HepG2 (cell line): ENCODE measurements around the gene MINDY3. TPM values are rescaled to one million over a fixed set of nuclear protein-coding genes. Genes with fewer than 3 reads are reported as not detected.

Experiments used
- EHMT2 ChIP-seq: fragments of 200-600 bp; sonication (generic); IDR thresholded peaks from 2 replicates; pipeline ENCODE4 v1.7.0; 2017; ENCODE audit warnings: antibody characterized with exemption, low read depth, low read length, borderline replicate concordance
- GFI1 ChIP-seq: sonication (generic); formaldehyde crosslinking; IDR thresholded peaks from 2 replicates; pipeline ENCODE4 v1.5.0; 2020; ENCODE audit warnings: missing genetic modification reagents, mild to moderate bottlenecking, borderline replicate concordance
- NR2F2 ChIP-seq: IDR thresholded peaks from 2 replicates; pipeline ENCODE4 v1.6.1; 2012; ENCODE audit warnings: low read depth, inconsistent platforms, borderline replicate concordance
- POLR2AphosphoS5 ChIP-seq: IDR thresholded peaks from 2 replicates; pipeline ENCODE4 v1.6.1; 2012; ENCODE audit warnings: low read depth, low read length
- RCOR2 ChIP-seq: IDR thresholded peaks from 2 replicates; pipeline ENCODE4 v1.6.1; 2016; ENCODE audit warnings: missing biosample characterization, missing genetic modification reagents
- SETDB1 ChIP-seq: sonication (generic); formaldehyde crosslinking; IDR thresholded peaks from 2 replicates; pipeline ENCODE4 v1.5.1; 2020; ENCODE audit warnings: missing genetic modification reagents, mild to moderate bottlenecking, borderline replicate concordance
- SYNCRIP ChIP-seq: fragments of 200-400 bp; formaldehyde crosslinking; IDR thresholded peaks from 2 replicates; pipeline ENCODE4 v1.6.1; 2018; ENCODE audit warnings: mild to moderate bottlenecking, low read depth, low read length; ENCODE audit not compliant: insufficient read depth
- TRIM24 ChIP-seq: sonication (generic); formaldehyde crosslinking; IDR thresholded peaks from 2 replicates; pipeline ENCODE4 v1.8.0; 2022; ENCODE audit warnings: mild to moderate bottlenecking, missing genetic modification reagents
- ZBTB43 ChIP-seq: sonication (generic); formaldehyde crosslinking; conservative IDR thresholded peaks from 2 replicates; pipeline ENCODE4 v1.4.0; 2020; ENCODE audit warnings: missing genetic modification reagents
- ZNF234 ChIP-seq: sonication (generic); formaldehyde crosslinking; conservative IDR thresholded peaks from 2 replicates; pipeline ENCODE4 v1.5.1; 2020; ENCODE audit warnings: mild to moderate bottlenecking, missing genetic modification reagents
- ZNF280B ChIP-seq: sonication (generic); formaldehyde crosslinking; IDR thresholded peaks from 2 replicates; pipeline ENCODE4 v1.5.0; 2020; ENCODE audit warnings: missing genetic modification reagents, mild to moderate bottlenecking, borderline replicate concordance
- ZNF30 ChIP-seq: sonication (generic); formaldehyde crosslinking; IDR thresholded peaks from 2 replicates; pipeline ENCODE4 v1.5.0; 2020; ENCODE audit warnings: mild to moderate bottlenecking, missing genetic modification reagents
- ZNF564 ChIP-seq: sonication (generic); formaldehyde crosslinking; IDR thresholded peaks from 2 replicates; pipeline ENCODE4 v1.8.1; 2023; ENCODE audit warnings: mild to moderate bottlenecking, missing genetic modification reagents
- ZNF775 ChIP-seq: sonication (generic); formaldehyde crosslinking; IDR thresholded peaks from 2 replicates; pipeline ENCODE4 v1.4.0; 2020; ENCODE audit warnings: missing genetic modification reagents, mild to moderate bottlenecking, moderate library complexity, borderline replicate concordance
- polyA plus RNA-seq, 8 experiments: library from polyadenylated mRNA; depleted of rRNA in 3 of 8; stranded (reverse) in 7 of 8; unstranded in 1 of 8; fragments of >200 nt; fragmentation: Illumina TruSeq in 4 of 8; extraction: Trizol in 4 of 8; gene quantifications; 2 replicates each; pipeline versions ENCODE4 v1.2.1 to v1.2.3, GENCODE V29; 2011 to 2016; ENCODE audit warnings: low read depth in 4 of 8, missing spikeins in 1 of 8, mixed read lengths in 1 of 8; ENCODE audit not compliant: insufficient read depth in 1 of 8
- total RNA-seq, 5 experiments: library from RNA; depleted of rRNA; stranded (reverse); fragments of >200 nt; fragmentation: Illumina TruSeq; extraction: Trizol; gene quantifications; 2 replicates each; pipeline ENCODE4 v1.2.3, GENCODE V29; 2016; ENCODE audit warnings: low read depth in 1 of 5
- TF ChIP-seq, protein P1 (sequence below): sonication (generic); formaldehyde crosslinking; IDR thresholded peaks from 2 replicates; pipeline ENCODE4 v1.9.0; 2021; ENCODE audit warnings: mild to moderate bottlenecking, missing genetic modification reagents
- TF ChIP-seq, protein P2 (sequence below): sonication (generic); formaldehyde crosslinking; IDR thresholded peaks from 2 replicates; pipeline ENCODE4 v1.5.1; 2020; ENCODE audit warnings: missing genetic modification reagents, mild to moderate bottlenecking, borderline replicate concordance
- TF ChIP-seq, protein P3 (sequence below): sonication (generic); formaldehyde crosslinking; IDR thresholded peaks from 2 replicates; pipeline ENCODE4 v1.8.1; 2023; ENCODE audit warnings: missing genetic modification reagents, inconsistent platforms, borderline replicate concordance

MINDY3 gene
- total and polyA plus RNA-seq, 2 of the 13 experiments (the other 11 are each of a cell fraction or from before 2014, with no cell fraction given): 6.4 to 17.5 TPM

DNA sequence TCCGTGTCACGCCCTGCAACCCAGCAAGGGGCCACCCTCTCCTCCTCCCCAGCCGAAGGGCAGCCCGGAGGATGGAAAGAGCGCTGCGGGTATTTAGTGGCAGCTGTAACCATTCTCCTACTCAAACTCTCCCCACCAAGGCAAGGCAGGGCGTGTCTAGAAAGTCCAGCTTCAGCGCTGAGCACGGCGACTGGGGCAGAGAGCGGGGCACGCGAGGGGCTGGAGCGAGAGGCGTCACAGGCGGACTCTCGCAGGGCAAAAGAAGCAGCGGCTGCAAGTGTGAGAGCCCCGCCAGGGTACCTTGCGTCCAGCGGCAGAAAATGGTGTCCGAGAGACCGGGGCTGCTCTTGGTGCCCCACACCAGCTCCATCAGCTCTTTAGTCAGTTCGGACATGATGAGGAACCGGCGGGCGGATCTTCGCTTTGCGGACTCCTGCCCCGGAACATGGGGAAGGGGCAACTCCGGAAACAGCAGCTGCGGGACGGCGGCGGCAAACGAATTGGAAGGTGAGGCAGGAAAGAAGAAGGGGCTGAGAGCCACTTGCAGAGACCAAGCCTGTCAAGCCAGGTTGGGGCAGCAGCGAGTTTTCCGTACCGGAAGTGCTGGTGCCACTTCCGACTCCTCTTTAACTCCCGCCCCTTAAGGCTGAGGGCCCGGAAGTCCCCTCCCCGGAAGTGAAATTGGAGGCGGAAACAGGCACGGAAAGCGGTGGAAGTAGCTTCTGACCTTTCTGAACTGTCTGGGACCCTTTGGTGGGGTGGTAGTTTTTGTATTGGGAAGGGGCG lies at the start of gene MINDY3 (continued):
- TF ChIP-seq, protein P1, sequence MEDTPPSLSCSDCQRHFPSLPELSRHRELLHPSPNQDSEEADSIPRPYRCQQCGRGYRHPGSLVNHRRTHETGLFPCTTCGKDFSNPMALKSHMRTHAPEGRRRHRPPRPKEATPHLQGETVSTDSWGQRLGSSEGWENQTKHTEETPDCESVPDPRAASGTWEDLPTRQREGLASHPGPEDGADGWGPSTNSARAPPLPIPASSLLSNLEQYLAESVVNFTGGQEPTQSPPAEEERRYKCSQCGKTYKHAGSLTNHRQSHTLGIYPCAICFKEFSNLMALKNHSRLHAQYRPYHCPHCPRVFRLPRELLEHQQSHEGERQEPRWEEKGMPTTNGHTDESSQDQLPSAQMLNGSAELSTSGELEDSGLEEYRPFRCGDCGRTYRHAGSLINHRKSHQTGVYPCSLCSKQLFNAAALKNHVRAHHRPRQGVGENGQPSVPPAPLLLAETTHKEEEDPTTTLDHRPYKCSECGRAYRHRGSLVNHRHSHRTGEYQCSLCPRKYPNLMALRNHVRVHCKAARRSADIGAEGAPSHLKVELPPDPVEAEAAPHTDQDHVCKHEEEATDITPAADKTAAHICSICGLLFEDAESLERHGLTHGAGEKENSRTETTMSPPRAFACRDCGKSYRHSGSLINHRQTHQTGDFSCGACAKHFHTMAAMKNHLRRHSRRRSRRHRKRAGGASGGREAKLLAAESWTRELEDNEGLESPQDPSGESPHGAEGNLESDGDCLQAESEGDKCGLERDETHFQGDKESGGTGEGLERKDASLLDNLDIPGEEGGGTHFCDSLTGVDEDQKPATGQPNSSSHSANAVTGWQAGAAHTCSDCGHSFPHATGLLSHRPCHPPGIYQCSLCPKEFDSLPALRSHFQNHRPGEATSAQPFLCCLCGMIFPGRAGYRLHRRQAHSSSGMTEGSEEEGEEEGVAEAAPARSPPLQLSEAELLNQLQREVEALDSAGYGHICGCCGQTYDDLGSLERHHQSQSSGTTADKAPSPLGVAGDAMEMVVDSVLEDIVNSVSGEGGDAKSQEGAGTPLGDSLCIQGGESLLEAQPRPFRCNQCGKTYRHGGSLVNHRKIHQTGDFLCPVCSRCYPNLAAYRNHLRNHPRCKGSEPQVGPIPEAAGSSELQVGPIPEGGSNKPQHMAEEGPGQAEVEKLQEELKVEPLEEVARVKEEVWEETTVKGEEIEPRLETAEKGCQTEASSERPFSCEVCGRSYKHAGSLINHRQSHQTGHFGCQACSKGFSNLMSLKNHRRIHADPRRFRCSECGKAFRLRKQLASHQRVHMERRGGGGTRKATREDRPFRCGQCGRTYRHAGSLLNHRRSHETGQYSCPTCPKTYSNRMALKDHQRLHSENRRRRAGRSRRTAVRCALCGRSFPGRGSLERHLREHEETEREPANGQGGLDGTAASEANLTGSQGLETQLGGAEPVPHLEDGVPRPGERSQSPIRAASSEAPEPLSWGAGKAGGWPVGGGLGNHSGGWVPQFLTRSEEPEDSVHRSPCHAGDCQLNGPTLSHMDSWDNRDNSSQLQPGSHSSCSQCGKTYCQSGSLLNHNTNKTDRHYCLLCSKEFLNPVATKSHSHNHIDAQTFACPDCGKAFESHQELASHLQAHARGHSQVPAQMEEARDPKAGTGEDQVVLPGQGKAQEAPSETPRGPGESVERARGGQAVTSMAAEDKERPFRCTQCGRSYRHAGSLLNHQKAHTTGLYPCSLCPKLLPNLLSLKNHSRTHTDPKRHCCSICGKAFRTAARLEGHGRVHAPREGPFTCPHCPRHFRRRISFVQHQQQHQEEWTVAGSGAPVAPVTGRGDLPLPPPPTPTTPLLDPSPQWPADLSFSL (CRISPR knock-in tag): no peak
- TF ChIP-seq ZNF234 (CRISPR knock-in tag) (no peak), RCOR2 (CRISPR knock-in tag) (no peak), EHMT2 (peak; percentile 97; the same call in 1 of the 2 replicates), SYNCRIP (no peak), TRIM24 (CRISPR knock-in tag) (no peak), ZNF564 (CRISPR knock-in tag) (no peak), SETDB1 (peak; percentile 83; the same call in 1 of the 2 replicates), POLR2AphosphoS5 (peak; percentile 83), ZBTB43 (CRISPR knock-in tag) (no peak), ZNF30 (no peak), NR2F2 (0 out of 2 replicates have a peak, but pooled peaks have one; percentile 20), ZNF280B (CRISPR knock-in tag) (peak; percentile 63; the same call in 1 of the 2 replicates), GFI1 (peak; percentile 9; the same call in 1 of the 2 replicates), ZNF775 (CRISPR knock-in tag) (no peak)
- TF ChIP-seq, protein P2, sequence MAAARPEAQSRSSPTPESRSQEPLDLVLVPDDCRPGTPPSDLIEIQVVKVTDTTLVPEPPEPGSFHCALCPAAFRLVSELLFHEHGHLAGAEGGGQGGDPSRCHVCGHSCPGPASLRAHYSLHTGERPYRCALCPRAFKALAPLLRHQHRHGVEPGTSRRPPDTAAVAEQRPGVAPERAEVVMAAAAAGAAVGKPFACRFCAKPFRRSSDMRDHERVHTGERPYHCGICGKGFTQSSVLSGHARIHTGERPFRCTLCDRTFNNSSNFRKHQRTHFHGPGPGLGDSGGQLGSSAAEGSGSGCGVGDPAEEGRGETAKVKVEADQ (CRISPR knock-in tag): no peak
- TF ChIP-seq, protein P3, sequence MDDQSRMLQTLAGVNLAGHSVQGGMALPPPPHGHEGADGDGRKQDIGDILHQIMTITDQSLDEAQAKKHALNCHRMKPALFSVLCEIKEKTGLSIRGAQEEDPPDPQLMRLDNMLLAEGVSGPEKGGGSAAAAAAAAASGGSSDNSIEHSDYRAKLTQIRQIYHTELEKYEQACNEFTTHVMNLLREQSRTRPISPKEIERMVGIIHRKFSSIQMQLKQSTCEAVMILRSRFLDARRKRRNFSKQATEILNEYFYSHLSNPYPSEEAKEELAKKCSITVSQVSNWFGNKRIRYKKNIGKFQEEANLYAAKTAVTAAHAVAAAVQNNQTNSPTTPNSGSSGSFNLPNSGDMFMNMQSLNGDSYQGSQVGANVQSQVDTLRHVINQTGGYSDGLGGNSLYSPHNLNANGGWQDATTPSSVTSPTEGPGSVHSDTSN (CRISPR knock-in tag): no peak
